Thyroid gland (tissue), 4 donors: ENCODE data around the gene PLEKHG3.

ENCODE experiments used
- CTCF ChIP-seq, 6 experiments: fragments of 200-600 bp in 3 of 6; fragments of 450-650 bp in 3 of 6; sonication (generic) in 3 of 6; IDR thresholded peaks; one replicate each; pipeline ENCODE4 v1.5.1; 2016 to 2019; ENCODE audit warnings: antibody characterized with exemption in 6 of 6, mild to moderate bottlenecking in 2 of 6, inconsistent platforms in 1 of 6, moderate library complexity in 1 of 6
- POLR2A ChIP-seq, 2 donors: fragments of 450-650 bp; IDR thresholded peaks; one replicate each; pipeline ENCODE4 v1.6.1; 2017; ENCODE audit warnings: antibody characterized with exemption in 2 of 2, mild to moderate bottlenecking in 2 of 2, moderate library complexity in 1 of 2

DNA sequence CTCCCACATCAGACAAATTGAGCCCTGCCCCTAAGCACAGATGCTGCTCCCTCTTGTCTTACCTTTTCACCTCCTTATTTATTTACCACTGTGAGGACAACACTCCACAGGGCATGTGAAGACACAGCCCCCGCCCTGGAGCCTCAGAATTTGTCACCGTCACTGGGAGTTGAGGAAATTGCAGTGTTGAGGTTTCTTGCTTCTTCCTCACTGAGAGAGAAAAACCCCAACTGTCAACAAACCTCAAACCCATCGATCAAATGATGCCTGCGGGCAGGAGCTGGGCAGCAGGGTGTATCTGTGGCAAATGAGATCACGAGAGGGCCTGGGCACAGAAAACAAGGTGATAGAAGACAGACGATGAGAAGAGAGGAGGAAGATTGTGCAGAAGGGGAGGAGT lies 30.5 kb upstream of the PLEKHG3 start:
- no peak for TF ChIP-seq CTCF (IDR thresholded peaks at IDR 0.05)
- no peak for TF ChIP-seq POLR2A (IDR thresholded peaks at IDR 0.05)
